ENCODE data around the gene ZIK1.

GRCh38 chr19:57546513-57546912 lies 37.4 kb upstream of the ZIK1 start:
- TF ChIP-seq CTCF (IDR thresholded peaks at IDR 0.05), result no peak
- no peak for TF ChIP-seq REST (IDR thresholded peaks at IDR 0.05; ENCODE audit: insufficient read depth in 1 of 2, low read depth in 2 of 2, low read length in 1 of 2)
- no peak for TF ChIP-seq POLR2AphosphoS5 (IDR thresholded peaks at IDR 0.05; ENCODE audit: low read depth, low read length)
